Medulla oblongata (tissue), 1 donor: Measurements from ENCODE around the gene SLC6A3.

Experiments
- DNase-seq: peaks from one replicate; pipeline ENCODE4 v3.0.0-alpha.2; 2015; ENCODE audit errors: extremely low spot score

The SLC6A3 gene

DNA sequence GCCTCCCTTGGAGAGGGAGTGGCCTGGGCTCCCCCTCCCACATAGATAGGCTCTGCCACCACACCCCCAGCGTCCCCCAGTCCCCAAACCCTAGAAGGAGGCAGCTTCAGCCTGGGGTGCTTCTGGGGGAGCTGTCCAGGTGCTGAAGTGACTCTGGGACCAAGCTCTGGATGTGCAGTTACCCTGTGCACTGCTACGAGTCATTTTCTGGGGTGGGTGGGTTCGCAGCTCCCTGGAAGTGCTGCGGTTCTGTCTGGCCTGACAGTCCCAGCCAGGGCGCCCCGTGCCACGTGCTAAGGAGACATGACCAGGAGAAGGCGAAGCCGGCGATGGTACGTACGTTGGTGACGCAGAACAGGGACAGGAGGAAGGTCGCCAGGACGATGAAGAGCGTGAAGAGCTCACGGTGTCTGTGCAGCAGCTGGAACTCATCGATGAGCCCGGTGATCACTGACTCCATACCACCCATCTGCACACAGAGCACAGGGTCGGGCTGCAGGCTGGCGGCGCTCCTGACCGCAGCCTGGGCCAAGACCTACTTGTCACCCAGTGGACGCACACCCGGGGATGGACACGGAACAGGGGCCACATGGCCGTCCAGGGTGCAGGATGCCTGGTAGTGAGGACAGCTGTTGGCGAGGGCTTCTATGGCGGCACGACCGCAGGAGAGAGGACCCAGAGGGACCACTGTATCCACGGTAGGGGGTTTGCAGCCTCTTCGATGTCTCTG is 35.7 kb downstream of the SLC6A3 start:
- DNase-seq = no peak

DNA sequence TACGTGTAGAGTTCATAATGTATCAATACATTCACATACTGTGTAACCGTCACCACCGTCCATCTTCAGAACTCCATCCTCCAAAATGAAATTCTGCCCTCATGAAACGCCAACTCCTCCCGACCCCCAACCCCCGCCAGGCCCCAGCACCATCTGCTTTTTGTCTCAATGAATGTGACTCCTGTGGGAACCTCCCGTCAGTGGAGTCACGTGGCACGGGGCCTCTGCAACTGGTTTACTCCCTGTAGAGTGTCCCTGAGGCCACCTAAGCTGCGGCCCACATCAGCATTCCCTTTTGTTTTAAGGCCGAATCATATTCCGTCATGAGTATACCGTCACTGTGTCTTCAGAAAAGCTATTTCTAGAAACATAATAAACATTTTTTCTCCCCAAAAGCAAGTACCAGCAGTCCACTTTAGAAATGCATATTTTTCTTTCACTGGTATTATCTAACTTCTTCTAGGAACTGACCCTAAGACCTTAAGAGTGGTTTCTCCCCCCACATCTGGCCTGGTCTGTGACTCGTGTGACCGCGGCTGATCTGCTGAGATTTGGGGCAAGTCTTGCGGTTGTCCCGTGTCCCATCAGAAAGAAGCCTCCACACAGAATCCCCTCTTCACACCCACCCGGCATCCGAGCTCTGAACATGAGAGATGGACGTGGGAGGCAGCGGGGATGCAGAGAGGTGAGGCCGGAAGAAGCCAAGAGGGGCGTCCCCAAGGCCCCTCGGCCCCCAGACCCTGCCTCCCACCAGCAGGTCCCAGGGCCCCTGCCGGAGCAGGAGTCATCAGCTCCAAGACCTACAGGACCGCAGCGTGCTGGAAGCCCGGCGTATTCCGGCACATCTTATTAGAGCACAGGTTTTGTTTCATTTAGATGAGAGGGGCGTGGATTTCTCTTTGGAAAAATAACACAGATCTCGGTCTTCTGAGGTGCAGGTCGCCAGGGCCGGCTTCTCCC is 38.3 kb downstream of the SLC6A3 start:
- no peak for DNase-seq

DNA sequence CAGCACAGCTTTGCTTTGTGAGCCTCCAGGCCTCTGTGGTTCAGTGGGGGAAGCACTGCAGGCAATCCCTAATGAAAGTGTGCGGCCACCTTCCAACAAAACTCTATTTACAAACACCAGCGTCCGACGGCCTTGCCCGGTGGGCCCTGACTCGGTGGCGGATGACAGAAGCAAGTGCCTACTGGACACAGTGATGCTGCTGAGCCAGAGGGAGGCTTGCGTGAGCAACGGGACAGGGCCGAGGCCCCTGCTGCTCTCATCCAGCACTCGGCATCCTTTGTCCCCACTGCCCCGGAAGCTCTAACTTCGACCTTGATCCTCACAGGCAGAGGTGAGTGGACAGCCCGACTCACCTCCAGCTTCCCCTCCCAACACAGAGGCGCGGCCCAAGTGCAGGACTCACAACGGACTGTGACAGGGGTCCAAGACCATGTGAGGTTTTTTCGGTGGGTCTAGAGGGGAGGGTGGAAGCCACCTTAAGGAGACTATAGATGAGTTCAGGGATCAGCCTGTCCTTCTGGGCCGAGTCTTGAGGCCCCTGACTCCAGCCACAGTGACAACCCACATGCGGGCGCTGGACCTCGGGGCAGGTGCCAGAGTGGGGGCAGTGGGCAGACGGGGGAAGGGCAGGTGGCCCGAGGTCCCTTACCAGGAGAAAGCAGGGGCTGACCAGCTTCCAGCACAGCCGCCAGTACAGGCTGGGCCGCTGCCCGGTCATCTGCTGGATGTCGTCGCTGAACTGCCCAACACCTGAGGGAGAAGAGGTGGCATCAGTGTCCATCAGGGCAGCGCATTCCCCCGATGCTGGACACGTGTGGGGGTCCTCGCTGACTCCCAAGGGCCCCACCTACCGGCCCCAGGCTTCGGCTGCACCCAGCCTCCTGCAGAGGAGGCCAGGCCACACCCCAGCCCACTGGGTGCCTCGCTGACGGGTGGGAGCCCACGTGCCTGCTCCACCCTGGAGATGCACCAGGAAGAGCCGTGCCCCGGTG is 39.4 kb downstream of the SLC6A3 start:
- no peak for DNase-seq

- DNase-seq = no peak
Observed at GRCh38 chr5:1405121-1405520, 40.1 kb downstream of the SLC6A3 start.

DNA sequence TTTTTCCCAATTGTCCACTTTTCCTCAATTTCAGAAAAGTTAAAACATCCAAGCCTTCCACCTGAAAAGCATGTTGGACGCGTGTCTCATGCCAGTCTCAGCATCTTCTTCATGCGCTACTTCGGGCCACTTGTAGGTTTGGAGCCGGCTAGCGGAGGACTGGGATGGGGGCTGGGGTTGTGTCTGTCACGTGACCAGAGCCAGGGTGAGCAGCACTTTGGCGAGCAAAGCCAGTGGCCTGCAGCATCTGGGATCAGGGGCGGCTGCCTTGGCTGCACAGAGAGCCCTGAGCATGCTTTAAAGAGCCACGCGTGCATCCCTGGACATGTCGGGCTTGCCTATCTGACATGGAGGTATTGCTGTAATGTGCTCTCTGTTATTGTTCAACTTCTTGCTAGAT is 41.2 kb downstream of the SLC6A3 start:
- no peak for DNase-seq

DNA sequence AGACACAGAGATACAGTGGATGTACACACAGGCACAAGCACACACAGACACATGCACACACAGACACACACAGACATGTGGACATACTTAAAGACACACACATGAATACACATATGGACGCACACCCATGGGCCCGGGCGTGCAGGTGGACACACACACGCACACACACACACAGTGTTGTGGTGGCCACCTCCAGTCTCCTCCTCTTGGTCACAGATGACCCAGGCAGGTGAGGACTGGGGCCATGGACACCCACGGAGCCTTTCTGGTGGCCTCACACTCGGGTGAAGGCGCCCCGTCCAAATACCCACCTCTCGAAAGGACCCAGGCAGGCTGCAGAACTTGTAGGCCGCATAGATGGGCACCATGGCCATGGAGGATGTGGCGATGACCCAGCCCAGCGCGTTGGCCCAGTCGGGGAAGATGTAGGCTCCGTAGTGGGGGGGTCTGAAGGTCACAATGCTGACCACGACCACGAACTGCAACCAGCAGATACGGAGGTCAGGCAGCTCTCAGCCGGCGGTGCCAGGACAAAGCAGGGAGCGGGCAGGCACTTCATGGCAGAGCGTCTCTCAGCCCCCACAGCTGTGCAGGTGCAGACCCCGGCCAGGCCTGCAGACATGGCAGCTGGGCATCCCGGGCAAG is 42.5 kb downstream of the SLC6A3 start:
- DNase-seq = no peak

DNA sequence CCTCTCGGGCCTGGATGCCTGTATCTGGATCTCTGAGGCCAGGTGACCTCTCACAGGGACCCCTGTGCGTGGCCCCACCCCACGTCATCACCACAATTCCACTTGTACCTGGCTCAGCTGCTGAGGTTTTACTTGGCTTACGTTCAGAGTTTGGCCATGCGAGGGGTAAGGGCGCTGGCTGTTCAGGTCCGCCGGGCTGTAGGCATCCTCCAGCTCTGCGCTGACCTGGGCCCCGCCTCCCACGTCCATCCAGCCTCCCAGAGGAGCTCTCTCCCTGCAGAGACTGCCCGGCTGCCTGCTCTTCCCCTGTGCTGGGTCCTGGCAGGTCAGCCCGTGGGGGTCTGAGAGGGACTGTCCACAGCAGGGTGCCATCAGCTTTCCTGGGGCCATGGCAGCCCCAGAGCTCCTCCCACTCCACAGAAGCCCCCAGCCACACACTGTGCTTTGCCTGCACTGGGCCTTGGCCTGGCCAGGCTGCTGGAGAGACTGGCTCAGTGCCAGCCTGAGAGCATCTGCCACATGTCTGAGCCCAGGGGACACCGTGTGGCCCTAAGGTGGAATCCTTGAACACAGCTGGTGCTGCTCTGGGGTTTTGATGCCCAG is 43.6 kb downstream of the SLC6A3 start:
- DNase-seq = no peak

- DNase-seq = no peak
Observed at GRCh38 chr5:1400936-1401335, 44.3 kb downstream of the SLC6A3 start.

GRCh38 chr5:1400211-1400855 is 44.9 kb downstream of the SLC6A3 start:
- no peak for DNase-seq

GRCh38 chr5:1399737-1400136 is 45.5 kb downstream of the SLC6A3 start:
- DNase-seq = no peak

DNA sequence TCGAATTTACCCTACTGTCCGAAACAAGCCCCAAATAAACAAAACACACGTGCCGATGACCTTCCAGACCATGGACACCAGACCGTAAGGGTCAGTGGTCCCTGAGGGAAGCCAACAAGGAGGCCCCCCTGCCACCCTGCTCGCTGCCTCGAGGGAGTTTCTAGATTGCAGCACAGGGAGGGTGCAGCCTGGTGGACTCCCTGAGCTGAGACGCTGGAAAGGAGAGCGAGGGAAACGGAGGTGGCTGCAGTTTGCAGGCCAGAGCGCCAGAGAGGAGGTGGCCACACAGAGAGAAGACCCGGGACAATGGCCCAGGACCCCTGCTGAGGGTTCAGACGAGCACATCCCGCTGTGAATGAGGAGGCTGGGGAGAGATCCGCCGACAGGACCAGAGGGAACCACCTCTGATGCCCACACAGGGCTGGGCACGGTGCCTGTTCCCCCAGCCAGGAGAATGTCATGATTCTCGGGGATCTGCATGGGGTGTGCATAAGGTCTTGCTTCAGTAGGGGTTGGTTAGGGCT is 48.9 kb downstream of the SLC6A3 start:
- DNase-seq = no peak

DNA sequence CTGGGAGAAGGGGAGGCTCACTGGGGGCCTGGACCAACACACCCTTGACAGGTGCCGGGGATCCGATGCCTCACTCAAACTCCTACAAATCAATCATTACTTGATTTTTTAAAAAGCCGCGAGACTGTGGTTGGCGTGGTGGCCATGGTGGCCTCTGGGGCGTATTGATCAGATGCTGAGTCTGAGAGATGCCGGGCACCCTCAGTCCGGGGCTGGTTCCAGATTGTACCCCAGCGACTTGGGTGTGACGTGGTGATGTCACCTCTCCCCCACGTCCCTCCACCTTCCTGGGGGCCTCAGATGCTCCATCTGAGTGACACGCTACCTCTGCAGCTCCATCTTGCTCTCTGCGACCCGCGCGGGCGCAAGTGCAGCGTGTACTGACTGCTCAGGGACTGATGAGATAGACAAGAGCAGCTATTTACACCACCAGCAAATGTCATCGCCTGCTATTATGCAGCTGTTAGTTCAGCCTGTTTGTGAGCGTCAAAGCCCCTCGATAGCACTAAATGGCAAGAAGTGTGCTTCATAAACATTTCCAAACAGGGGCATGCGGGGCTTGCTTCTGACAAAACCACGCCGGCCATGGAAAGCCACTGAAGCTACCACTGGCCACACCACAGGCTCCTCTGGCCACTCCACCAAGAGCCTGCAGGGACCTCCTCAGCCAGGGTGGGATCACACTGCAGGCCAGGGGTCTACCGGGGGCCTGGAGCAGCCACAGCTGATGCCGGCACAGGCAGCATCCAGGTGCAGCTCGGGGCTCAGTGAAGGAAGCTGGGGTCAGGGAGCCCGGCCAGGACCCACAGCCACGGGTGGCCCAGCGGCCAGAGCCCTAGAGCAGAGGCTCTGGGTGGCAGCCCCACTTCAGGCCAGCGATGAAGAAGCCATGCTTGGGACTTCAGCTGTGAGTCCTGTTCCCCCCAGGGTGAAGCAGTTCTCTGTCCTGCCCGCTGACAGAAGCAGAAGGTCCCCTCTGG is 50.1 kb downstream of the SLC6A3 start:
- DNase-seq = no peak

DNA sequence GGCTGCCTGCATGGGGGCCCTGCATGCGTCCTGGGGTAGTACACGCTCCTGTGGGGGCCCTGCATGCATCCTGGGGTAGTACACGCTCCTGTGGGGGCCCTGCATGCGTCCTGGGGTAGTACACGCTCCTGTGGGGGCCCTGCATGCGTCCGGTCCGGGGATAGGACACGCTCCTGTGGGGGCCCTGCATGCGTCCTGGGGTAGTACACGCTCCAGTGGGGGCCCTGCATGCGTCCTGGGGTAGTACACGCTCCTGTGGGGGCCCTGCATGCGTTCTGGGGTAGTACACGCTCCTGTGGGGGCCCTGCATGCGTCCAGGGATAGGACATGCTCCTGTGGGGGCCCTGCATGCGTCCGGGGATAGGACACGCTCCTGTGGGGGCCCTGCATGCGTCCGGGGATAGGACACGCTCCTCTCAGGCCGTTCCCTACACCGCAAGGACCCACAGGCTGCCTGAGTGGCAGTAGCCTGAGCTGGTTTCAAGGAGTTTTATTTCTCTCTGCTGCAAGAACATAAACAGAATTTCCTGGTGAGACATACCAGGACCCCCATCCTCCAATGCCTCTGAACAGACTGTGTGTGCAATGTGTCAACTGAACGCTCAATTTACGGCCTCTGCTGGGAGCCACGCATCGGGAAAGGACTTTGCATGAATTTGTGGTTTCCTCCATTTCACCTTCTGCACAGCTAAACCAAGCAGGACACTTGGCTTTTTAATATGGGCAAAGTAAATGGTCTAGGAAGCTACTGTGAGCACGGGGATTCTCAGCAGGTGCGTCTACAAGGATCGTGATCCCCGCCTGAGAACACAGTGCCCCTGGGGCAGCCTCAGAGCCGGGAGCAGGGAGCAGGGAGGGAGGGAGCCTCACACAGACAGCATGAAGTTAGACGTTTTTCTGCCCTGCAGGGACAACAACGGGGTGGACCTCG is 51.4 kb downstream of the SLC6A3 start:
- no peak for DNase-seq

DNA sequence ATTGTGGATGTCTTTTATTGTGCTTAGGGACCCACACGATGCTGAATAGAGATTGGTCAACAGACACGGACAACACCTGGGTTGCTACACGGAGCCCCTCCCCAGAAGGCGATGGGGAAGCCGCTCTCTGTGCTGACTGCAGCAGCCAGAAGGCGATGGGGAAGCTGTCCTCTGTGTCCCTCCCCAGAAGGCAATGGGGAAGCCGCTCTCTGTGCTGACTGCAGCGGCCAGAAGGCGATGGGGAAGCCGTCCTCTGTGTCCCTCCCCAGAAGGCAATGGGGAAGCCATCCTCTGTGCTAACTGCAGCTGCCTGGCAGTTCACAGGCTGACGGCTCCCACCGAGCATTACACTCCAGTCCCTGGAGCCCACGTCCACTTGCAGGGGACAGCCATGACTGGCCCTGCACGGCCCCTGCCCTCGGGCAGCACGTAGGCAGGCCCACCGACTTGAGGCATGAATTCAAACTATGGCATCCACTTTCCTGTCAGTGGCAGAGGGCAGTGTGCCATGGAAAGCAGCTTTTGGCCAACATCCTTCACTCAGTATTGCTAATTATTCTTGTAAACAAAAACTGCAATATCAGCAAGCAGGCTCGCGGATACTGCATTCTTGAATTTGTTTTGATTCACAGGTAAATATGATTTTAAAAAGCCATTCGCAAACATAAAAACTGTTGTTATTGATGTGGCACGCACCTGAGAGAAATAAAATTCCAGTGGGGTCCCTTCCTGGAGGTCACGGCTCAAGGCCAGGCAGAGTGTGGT is 52.3 kb downstream of the SLC6A3 start:
- no peak for DNase-seq

GRCh38 chr5:1392261-1392660 is 53.0 kb downstream of the SLC6A3 start:
- DNase-seq = no peak

- no peak for DNase-seq
Observed at GRCh38 chr5:1391691-1392090, 53.5 kb downstream of the SLC6A3 start.
